ENCODE results near the gene CAPN5.

Gene CAPN5

DNA sequence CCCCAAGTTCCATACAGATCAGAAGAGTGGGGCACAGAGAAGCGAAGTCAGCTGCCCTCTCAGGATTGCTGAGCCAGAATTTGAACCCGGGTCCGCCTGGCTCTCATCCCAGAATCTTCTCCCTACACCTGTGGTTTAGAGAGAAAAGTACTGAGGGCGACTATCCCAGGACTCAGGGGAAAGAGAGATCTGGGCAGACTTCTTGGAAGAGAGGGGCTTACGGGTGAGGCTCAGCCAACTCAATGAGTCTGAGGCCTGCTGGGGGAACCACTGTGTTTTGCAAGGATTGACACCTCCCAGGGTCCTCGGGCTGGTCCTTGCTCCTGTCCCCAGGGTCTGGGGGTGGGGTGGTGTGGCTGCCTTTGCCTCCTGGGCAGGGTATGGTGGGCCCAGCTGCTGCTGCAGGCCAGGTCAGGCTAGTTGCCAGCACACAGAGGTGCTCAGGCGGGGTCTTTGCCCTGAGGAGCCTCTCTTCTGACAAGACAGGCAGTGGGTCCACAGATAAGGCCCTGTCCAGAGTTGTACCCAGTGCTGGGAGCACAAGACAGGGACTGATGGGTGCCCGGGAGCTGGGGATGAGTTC is 1.2 kb downstream of the CAPN5 start:
- DNase-seq, result no peak

DNA sequence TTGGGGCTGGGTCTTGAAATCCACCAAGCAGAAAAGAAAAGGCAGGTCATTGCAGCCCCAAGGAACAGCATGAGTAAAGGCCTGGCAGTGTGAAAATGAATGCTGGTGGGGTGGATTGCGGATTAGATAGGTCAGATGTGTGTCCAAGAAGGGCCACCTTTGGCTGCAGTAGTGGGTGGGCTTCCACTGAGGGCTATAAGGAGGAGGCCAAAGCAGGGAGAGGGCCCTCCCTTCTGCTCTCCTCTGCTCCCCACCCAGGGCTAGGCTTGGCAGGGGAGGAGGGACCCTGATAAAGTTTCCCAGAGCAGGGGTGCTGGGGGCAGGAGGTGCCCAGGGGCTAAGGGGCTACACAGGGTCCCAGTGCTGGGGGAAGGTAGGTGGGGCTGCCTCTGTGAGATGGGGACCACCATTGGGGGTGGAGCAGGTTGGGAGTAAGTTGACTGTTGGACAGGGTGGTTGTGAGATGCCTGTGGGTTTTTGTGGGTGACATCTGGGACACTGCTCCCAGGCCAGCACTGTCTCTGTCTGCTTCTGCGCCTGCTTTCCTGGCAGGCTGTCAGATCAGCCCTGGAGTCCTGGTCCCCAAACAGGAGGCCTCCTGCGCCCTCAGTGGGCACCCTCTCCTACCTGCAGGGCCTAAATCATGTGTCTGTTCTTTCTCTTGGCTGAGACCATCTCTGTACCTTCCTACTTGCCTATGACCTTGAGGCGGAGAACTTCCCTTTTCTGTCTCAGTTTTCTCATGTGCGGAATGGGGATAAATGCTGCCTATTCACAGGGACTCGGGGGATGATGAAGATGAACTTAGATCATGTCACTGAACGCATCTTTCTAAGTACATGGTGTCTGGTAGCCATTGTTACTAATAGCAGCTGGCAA is 1.9 kb downstream of the CAPN5 start:
- no peak for DNase-seq

DNA sequence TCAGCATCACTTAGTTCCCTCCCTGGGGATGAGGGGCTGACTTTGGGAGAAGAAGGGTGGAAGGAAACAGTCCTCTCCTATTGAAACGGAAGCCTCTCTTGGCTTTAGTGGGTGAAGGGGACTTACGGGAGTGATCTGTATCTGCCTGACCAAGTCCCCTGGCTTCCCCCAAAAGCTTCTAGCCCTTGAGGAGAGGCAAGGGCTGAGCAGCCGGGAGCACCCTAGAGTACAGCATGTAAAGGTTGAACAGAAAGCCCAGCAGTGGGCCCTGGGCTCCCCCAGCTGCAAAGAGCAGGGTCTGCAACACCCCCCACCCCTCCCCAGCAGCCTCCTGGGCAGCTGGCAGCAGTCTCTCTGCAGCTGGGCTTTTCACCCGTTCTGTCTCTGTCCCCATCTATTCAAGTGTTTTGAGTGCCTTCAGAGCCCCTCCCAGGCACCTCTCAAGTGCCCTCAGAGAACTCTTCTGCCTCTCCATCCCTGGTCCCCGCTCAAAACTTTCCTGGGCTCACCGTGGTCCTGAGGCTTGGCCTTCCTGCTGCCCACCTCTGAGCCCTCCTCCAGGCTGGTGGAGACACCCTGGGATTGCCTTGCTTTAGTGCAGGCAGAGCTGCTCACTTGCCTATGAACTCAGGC is 2.7 kb downstream of the CAPN5 start:
- DNase-seq, result no peak

DNA sequence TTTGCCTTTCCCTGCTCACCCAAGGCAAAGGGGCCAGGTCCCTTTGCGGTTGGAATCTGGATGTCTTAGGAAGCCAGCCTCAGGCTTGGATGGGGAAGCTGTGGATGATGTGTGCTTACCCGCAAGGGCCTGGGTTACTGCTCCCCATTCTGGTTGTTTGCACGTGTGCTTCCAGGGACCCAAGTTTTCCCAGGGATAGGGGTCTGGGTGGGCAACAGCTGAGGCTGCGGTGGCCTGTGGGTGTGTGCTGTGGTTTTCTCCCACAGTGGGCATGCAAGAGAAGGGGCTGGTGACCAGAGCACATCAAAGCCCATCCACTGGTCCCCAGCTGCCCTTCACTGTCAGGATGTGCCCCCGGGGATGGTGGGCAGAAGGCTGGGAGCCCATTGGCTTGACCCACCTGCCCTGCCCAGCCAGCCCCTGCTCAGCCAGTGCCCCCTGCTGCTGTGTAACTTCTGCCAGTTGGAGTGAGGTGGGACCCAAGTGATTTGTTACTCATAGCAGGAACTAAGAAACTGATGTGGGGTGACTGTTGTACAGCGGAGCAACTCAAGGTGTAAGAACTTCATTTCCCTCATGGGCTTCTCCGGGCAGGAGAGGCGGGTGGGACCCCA is 3.3 kb downstream of the CAPN5 start:
- no peak for DNase-seq

DNA sequence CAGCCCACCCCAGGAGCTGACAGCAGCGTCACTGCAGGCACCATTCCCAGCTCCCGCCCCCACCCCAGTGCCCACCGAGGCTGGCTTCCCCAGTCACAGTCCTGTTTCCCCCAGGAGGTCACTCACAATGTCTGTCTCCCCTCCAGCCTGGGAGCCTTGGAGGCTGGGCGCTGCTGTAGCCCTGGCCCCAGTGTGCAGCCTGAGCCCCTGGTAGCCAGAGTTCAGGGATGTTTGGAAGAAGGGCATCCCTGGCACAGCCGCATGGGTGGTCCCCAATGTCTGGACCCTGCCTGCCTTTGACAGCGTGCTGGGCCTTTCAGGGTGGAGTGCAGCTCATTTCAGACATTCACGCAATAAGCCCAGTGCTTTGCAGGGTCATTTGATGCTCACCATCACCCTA is 4.3 kb downstream of the CAPN5 start:
- no peak for DNase-seq

DNA sequence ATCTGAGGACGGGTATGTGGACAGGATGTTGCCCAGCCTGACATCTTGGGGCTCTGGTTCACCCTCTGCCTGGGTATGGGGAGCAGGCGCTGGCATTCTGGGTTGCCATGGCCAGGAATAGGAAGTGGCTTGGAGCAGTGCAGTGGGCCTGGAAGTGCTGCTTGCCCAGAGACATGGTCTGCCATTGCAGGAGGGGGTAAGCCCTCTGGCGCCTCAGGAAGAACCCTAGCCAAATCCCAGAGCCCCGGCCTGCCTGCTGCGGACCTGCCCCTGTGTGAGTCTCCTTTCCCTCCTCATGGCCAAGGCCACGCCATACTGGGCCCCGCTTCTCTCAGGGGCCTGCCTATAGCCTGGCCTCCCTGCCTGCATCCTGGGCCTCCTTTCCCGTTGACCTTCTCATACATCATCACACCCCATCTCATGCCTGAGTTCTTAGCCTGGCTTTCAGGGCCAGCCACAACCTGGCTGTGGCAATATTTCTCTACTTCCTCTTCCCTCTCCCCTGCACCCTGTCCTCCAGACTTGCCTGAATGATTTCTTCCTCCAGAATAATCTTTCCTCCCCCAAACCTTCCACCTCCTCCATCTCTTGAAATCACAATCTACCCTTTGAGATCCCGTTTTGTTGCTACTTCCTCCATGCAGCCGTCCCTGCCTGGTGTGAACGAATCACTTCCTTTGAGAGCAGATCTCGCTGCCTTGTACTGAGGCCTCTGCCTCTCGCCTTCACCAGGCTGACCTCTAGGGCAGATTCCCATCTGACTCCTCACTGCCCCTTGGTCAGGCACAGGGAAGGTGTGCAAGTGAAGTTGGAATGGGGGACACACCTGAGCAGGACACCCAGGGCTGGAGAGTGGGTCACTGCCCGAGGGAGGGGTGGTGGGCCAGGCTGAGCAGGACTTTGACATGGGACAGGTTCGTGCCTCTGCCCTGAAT is 5.2 kb downstream of the CAPN5 start:
- no peak for DNase-seq

DNA sequence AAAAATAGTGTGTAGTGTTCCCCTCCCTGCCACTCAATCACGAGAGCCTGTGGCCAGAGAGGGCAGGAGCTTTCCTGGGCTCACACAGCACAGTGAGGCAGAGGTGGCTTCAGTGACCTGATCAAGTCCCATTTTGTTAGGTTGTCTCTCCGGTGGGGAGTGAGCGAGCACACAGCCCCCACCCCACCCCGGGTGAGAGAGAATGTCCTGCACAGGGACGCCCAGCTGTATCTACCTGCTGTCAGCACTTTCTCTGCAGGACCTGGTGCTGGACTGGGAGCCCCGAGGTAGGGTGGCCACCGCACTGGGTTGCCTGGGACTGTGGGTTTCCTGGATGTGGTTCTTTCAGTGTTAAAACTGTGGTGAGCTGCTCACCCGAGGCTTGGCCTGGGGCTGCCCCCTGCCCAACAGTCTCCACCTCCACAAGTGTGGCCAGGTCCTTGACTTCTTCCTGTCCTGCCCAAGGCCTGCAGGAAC is 6.1 kb downstream of the CAPN5 start:
- peak; percentile 25 for DNase-seq

DNA sequence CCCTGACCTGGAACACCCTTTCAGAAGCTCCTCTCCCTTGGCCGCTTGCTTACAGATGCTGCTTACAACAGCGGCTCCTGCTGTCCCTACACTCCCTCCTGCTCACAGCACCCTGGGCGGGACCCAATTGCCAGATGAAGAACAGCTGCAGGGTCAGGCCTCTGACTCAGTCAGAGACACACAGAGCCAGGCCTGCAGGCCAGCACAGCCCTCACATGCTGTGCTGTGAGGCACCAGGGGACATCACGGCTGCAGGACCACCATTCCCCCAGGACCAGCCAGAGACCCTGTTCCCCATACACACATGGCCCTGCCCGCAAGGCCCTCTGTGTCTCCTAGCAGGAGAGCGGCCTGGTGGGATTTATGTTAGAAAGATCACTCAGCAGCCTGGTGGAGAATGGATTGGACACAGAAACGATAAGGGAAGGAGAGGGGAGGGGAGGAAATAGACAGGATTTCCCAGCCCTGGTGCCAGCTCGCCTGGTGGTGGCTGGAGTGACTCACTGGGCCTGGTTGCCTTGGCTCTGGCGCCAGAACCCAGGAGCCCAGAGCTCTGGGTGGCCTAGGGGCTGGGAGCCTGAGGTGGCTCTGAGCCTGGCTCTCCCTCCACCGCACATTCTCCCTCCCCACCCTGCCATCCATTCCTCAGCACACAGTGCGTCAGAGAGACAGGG is 6.7 kb downstream of the CAPN5 start:
- DNase-seq, result no peak

DNA sequence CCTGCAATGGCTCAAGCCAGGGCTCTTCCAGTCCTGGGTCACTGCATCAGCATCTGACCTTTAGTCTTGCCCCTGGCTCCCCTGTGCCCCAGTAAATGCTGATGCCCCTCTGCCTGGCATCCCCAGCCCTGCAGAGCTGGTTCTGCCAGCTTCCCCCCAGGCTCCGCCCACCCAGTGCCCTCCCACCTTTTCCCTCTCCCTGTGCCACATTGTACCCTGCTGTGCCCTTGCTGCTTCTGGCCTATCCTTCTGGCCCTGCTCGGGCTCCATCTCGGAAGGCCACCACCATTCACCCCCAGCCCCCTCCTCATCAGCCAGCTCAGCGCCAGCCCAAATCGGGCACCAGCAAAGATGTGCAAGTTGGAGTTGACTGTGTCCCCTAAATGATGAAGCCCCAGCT is 7.4 kb downstream of the CAPN5 start:
- no peak for DNase-seq

DNA sequence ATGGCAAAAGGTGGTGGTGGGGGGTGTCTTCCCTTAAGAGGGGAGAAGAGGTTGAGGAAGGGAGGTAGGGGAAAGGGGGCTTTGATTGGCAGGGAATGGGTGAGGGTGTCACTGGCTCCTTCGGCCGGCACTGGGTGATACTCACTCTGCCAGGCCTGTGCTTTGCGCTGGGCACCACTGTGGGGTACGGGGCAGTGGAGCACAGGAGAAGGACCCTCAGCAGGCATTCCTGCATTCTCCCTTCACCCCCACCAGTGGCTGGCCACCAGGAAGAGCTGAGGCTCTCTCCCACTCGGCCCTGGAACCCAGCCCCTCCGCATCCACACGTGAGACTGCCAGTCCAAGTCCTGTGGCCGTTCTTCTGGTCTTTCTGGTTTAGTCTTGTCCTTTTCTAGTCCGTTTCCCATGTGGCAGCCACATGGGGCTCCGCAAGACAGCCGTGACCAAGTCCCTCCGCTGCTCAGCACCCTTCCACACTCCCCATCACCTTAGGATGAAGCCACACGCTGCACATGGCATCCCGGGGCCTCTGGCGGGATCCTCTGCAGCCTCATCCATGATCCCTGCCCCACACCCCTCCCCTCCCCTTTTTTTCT is 8.0 kb downstream of the CAPN5 start:
- DNase-seq, result no peak

DNA sequence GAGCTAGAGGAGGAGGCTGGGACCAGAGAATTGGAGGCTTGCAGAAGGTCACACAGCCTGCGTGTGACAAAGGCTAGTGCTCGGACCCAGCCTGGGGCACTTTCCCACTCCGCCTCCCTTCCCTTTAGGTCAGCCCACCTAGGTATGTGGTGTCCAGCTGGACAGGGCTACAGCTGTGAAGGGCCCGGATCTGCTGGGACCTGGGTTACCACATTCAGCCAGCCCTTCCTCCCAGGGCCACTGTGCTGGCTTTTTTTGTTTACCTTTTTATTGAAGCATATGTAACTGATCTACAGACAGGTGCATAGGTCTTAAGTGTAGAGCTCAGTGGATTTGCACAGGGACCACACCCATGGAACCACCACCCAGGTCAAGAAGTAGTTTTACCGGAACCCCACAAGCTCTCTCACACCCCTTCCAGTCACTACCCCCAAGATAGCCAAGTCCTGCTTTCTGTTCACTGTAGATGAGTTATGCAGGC is 8.7 kb downstream of the CAPN5 start:
- no peak for DNase-seq

DNA sequence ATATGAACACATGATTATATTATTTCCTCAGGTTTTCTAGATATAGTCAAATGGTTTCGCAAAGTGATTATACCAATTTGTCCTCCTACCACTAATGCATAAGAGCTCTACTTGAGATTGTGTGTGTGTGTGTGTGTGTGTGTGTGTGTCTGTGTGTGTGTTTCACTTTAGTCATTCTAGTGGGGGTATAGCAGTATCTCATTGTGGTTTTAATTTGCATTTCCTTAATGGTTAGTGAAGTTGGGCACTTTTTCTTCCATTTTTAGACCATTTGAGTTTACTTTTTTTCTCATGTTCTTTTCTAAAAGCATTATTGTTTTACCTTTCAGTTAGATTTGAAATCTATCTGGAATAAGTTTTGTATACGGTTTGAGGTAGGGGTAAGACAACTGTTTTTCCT is 12.9 kb downstream of the CAPN5 start:
- DNase-seq, result no peak

DNA sequence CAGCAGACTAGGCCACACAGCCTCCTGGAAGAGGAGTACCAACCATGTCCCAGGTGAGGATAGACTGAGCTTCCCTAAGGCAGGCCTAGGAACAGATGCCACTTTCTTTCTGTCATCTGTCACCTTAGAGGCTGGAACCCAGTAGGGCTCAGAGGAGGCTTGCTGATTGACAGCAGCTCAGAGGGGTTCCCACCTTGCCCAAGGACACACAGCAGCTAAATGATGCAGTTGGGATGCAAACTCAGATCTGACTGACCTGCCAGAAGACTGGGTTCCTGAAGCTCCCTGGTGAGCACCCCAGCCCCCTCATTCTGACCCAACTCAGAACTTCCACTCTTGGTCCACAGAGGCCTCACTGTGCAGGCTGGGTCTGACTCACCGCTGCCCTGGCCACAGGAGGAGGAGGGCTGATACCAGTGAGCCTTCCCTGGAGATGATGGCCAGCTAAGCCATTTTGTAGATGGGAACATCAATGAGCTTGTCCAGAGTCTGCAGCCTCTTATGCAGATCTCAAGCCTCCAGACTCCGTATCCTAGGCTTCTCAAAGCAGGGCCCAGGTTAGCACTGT is 14.0 kb downstream of the CAPN5 start:
- DNase-seq, result no peak

DNA sequence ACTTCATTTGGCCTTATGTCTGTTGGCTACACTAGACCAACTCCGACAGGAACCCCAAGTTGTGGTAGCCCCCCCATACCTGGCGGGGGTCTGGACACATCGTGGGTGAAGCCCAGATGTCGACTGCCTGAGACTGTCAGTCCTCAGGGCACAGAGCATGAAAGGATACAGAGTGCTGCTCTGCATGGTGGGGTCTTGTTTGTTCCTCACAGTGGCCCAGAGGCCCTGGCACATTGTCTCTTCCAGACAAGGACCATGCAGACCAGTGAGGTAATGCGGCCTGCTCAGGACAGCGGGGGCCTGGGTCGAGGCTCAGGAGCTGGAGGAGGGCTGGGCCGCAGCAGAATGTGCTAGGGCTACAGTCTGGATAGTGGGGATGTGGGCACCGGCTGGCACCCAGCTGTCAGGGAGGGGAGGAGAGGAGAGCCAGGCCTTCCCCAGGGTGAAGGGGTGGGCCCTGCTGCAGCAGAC is 14.6 kb downstream of the CAPN5 start:
- no peak for DNase-seq

DNA sequence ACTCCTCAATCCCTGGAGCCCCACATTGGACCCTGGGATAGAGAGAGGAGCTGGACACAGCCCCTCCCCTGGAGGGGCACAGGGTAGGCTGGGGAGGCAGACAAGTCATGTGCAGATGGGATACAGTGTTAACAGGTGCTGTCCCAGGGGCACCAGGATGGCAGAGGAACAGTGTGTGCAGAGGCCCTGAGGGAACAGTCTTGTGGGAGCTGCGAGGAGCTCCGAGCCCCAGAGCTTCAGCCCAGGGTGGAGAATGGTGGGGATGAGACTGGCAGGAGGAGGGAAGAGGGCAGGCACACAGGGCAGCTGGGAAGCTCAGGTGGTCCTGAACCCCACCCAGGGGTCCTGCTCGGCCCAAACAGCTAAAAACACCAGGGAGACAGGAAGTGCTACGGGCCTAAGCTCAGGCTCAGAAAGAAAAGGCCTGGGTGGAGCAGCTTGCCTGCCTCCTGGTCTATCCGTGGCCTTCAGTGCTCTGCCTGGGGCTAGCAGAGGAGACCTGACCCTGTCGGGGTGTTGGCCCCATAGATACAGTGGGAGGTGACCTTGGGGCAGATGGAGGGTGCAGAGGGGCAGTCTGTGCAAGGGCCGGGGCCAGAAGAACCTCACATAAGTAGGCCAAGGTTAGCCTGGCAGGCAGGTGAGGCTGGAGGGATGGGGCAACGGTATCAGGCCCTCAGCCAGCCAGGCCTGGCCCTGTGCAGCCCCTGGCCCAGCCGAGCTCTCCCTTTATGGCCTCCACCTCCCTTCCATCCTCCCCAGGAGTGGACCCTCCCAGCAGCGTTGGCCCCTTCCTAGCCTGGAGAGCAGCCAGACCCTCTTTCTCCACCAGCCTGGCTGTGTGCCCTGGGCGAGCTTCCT is 15.4 kb downstream of the CAPN5 start:
- no peak for DNase-seq

DNA sequence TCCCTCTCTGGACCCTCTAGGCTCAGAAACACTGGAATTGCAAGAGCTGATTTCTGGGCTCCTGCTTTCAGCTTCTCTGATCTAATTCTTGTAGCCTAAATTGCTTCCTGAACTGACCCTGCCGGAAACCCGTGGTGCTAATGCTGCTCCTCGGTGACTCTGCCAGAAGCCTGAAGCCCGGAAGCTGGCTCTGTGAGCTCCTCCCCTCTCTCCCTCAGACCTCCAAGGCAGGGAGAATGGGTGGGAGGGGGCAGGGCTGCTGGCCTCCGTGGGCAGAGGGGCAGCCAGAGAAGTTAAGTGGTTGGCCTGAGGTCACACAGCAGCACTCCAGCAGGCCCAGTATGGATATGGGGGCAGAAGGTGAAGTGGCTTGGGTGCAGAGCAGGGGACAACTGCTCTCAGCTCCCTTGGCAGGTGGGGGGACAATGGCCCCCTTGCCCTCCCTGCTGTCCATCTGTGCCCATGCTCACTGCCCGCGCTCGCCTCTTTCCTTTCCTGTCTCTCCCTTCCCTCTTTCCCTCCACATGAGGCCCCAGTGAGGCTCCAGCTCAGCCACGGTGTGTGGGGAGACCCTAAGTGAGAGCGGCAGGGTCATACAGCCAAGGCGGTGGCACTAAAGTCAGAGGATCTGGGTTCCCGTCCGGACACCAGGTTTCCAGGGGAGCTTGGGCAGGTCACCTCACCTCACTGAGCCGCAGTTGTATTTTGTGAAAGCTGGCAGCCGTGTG is 16.2 kb downstream of the CAPN5 start:
- peak; percentile 46 for DNase-seq

DNA sequence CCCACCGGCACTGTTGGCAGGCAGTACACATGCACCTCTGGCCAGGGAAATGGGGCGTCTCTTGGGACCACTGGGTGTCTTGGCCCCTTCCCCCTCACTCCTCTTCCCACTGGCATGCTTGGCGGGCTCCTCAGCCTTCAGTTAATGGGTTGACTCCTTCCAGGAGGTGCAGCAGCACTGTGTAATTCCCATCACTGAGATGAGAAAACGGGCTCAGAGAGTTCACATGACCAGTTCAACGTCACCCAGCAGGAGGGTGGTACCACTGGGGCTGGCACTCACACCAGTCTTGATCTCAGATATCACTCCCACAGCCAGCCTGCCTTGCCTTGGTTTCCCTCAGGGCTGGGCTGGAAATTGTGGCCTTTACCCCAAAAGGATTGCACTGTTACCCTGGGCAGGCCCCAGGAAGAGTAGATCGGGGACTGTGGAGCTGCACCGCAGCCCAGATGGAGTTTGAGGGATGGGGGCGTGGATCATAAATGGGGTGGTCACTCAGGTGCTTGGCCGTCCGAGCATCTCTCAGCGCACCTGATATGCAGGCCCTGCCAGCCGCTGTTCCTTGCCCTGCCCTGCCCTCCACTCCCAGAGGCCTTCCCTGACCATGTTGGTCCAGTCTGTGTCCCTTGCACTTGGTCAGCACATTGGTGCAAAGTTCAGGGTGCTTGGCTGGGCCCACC is 16.9 kb downstream of the CAPN5 start:
- DNase-seq, result no peak

DNA sequence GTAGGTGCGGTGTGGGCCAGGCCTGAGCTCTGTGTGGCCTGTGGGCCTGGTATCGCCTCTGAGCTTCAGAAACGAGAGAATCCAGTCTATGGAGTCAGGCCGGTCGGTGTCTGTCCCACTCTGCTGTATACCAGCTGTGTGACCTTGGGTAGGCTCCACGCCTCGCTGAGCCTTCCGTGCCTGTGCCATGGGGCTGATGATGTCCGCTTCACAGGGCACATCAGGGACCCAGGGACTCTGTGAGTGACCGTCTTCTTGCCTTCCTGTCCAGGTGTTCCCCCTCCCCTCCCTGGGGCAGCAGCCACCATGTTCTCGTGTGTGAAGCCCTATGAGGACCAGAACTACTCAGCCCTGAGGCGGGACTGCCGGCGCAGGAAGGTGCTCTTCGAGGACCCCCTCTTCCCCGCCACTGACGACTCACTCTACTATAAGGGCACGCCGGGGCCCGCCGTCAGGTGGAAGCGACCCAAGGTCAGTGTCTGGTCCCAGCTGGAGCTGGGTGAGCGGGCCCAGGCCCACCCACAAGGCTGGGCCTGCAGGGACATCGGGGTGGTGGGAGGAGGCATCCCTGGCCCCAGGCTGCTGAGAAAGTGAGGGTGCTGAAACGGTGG is 17.9 kb downstream of the CAPN5 start:
- DNase-seq, result no peak
